Ectodermal cell (in vitro differentiated cells): Measurements from ENCODE around the gene TYROBP.

ENCODE experiments used
- H3K27ac ChIP-seq: 2 replicates; pipeline ENCODE4 v1.7.0; 2013; ENCODE audit warnings: mild to moderate bottlenecking, low read depth, low read length; ENCODE audit not compliant: insufficient read depth, poor library complexity, severe bottlenecking
- H3K27me3 ChIP-seq: 2 replicates; pipeline ENCODE4 v1.7.0; 2013; ENCODE audit warnings: mild to moderate bottlenecking, low read length; ENCODE audit not compliant: insufficient read depth, control insufficient read depth, poor library complexity, severe bottlenecking
- H3K36me3 ChIP-seq: one replicate; pipeline ENCODE4 v1.7.0; 2013; ENCODE audit warnings: low read length; ENCODE audit not compliant: control insufficient read depth, insufficient read depth
- H3K4me1 ChIP-seq: one replicate; pipeline ENCODE4 v1.7.0; 2013; ENCODE audit warnings: low read length; ENCODE audit not compliant: control insufficient read depth, insufficient read depth
- H3K4me3 ChIP-seq: 2 replicates; pipeline ENCODE4 v1.7.0; 2013; ENCODE audit warnings: low read depth, low read length, control low read depth; ENCODE audit not compliant: insufficient read depth
- H3K9me3 ChIP-seq: 2 replicates; pipeline ENCODE4 v1.7.0; 2013; ENCODE audit warnings: mild to moderate bottlenecking, low read length, moderate library complexity; ENCODE audit not compliant: control insufficient read depth
- WGBS, 2 experiments: methylation state at CpG; one replicate each; pipeline ENCODE4 v1.1.7; 2013; ENCODE audit warnings: missing lambda C conversion rate in 2 of 2; 5-methylcytosine and 5-hydroxymethylcytosine counted together

The TYROBP gene

GRCh38 chr19:35889370-35890112, 18.6 kb downstream of the TYROBP start:
- Histone ChIP-seq H3K36me3 (peaks cover 13% of the 10 kb centered on the region), H3K4me3 (no peak overlapping the region), H3K27ac (no peak overlapping the region), H3K9me3 (no peaks in the 10 kb centered on the region), H3K4me1 (no peaks in the 10 kb centered on the region), H3K27me3 (no peaks in the 10 kb centered on the region)
- WGBS, 2 experiments, result 94 to 95% methylated on average over 18 of the region's 18 CpGs

GRCh38 chr19:35888398-35888797, 19.7 kb downstream of the TYROBP start:
- Histone ChIP-seq H3K36me3 (peaks cover 13% of the 10 kb centered on the region), H3K27me3 (no peaks in the 10 kb centered on the region), H3K4me1 (no peaks in the 10 kb centered on the region), H3K27ac (no peak overlapping the region), H3K9me3 (no peaks in the 10 kb centered on the region), H3K4me3 (no peak overlapping the region)
- WGBS, 2 experiments, result 95% methylated on average over 9 of the region's 9 CpGs

DNA sequence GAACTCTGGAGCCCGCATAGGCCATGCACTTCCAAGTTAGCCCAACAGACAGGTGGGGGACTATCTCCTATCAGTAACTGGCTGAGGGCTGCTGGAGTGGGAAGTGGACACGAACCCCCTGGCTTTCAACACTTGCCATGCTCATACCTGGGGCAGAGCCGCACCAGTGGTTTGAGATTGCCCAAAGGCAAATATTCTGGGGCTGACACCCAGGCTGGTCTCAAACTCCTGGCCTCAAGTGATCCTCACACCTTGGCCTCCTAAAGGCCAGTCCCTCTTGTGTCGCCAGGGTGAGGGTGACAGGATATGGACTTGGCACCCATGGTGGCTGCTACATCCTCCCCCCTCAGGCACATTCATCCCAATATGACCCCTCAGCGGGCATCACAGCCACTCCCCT, 20.9 kb downstream of the TYROBP start:
- no peaks in the 10 kb centered on the region for H3K27me3 ChIP-seq
- H3K4me3 ChIP-seq, result no peak overlapping the region
- no peak overlapping the region for H3K27ac ChIP-seq
- H3K36me3 ChIP-seq, result peaks cover 13% of the 10 kb centered on the region
- H3K9me3 ChIP-seq, result no peaks in the 10 kb centered on the region
- 94 to 96% methylated on average over 5 of the region's 5 CpGs for WGBS, 2 experiments
- no peaks in the 10 kb centered on the region for H3K4me1 ChIP-seq

DNA sequence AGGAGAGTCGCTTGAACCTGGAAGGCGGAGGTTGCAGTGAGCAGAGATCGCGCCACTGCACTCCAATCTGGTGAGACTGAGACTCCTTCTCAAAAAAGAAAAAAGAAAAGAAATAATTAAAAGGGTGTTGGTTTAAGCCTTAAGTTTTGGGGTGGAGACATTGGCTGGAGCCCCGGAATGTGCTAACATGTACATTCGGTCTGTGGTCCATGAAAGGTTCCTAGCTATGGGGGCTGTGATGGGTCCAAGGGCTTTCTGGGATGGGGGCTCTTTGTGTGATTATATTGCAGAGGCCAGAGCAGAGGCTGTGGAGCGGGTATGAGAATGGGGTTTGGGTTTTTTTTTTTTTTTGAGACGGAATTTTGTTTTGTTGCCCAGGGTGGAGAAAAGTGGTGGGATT, 22.2 kb downstream of the TYROBP start:
- Histone ChIP-seq H3K4me1 (no peaks in the 10 kb centered on the region), H3K9me3 (no peaks in the 10 kb centered on the region), H3K27ac (no peak overlapping the region), H3K4me3 (no peak overlapping the region), H3K36me3 (peaks cover 13% of the 10 kb centered on the region), H3K27me3 (no peaks in the 10 kb centered on the region)
- WGBS, 2 experiments, result 96% methylated on average over 7 of the region's 8 CpGs

GRCh38 chr19:35885225-35885738, 22.8 kb downstream of the TYROBP start:
- no peaks in the 10 kb centered on the region for H3K9me3 ChIP-seq
- H3K36me3 ChIP-seq, result peaks cover 13% of the 10 kb centered on the region
- H3K27ac ChIP-seq, result no peak overlapping the region
- H3K4me3 ChIP-seq, result no peak overlapping the region
- H3K27me3 ChIP-seq, result no peaks in the 10 kb centered on the region
- no peaks in the 10 kb centered on the region for H3K4me1 ChIP-seq
- WGBS, 2 experiments, result 89 to 94% methylated on average over 6 of the region's 6 CpGs

- H3K4me3 ChIP-seq, result no peak overlapping the region
- 75 to 84% methylated on average over 2 of the region's 2 CpGs for WGBS, 2 experiments
- peaks cover 3% of the 10 kb centered on the region for H3K27me3 ChIP-seq
- no peaks in the 10 kb centered on the region for H3K4me1 ChIP-seq
- peaks cover 4% of the 10 kb centered on the region for H3K36me3 ChIP-seq
- H3K27ac ChIP-seq, result no peak overlapping the region
- H3K9me3 ChIP-seq, result no peaks in the 10 kb centered on the region
These were observed 24.2 kb downstream of the TYROBP start for GRCh38 chr19:35883882-35884281.

DNA sequence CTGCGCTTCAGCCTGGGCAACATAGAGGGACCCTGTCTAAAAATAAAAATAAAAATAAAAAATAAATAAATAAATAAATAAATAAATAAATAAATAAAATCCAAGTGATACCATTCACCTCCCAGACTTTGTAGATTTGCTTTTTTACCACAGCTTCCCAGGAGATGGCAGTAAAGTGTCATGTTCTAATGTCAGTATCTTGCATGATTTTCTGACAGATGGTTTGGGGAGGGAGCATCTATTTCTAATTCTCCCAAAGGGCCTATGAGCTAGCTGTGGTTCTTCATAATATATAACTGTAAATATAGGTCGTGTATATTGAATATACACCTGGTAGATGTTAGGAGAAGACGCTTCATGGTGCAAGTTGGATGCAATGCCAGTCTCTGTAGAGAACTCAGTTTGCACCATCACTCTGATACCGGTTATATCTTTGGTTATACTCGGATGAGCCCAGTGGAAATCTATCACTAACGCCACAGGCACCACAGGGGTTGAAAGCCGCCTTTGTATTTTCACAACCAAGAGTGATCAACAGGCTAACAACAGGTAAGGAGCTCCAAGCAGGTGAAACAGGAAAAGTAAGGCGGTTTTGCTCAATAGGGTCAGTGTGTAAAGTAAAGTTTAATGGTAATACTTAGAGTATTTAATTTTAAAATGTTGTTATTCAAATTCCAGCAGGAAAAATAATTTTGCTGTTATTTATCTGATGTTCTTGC, 25.8 kb downstream of the TYROBP start:
- H3K36me3 ChIP-seq, result peaks cover 2% of the 10 kb centered on the region
- 40 to 41% methylated on average over 7 to 8 of the region's 8 CpGs for WGBS, 2 experiments
- no peak overlapping the region for H3K4me3 ChIP-seq

GRCh38 chr19:35879770-35880317, 28.3 kb downstream of the TYROBP start:
- WGBS, 2 experiments, result 3% methylated on average over 28 of the region's 28 CpGs
- Histone ChIP-seq H3K36me3 (peaks cover 9% of the 10 kb centered on the region), H3K27me3 (peaks cover 5% of the 10 kb centered on the region), H3K4me3 (no peak overlapping the region), H3K27ac (no peak overlapping the region), H3K4me1 (no peaks in the 10 kb centered on the region), H3K9me3 (no peaks in the 10 kb centered on the region)

More for the DNA sequence above, 25.8 kb downstream of the TYROBP start:
- Histone ChIP-seq H3K27ac (no peak overlapping the region), H3K27me3 (peaks cover 5% of the 10 kb centered on the region), H3K9me3 (no peaks in the 10 kb centered on the region), H3K4me1 (no peaks in the 10 kb centered on the region)

- Histone ChIP-seq H3K36me3 (peaks cover 9% of the 10 kb centered on the region), H3K4me3 (no peak overlapping the region), H3K27me3 (peaks cover 5% of the 10 kb centered on the region), H3K4me1 (no peaks in the 10 kb centered on the region), H3K9me3 (no peaks in the 10 kb centered on the region), H3K27ac (no peak overlapping the region)
- 59% methylated on average over 23 of the region's 23 CpGs for WGBS, 2 experiments
These were observed 29.0 kb downstream of the TYROBP start for GRCh38 chr19:35879068-35879467.

DNA sequence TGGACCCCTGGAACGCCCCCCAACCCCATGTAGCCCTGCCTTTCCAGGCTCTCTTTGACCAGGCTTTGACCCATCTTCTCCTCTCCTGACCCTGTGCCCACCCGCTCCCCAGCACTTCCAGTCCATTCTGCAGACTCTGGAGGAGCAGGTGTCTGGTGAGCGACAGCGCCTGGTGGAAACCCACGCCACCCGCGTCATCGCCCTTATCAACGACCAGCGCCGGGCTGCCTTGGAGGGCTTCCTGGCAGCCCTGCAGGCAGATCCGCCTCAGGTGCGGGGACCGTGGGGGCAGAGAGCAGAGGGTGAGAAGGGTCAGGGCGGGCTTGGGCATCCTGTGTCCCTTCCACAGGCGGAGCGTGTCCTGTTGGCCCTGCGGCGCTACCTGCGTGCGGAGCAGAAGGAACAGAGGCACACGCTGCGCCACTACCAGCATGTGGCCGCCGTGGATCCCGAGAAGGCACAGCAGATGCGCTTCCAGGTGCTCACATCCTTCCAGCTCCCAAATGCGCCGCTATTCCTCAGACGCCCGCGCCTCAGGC, 33.6 kb downstream of the TYROBP start:
- Histone ChIP-seq H3K4me3 (no peak overlapping the region), H3K27ac (no peak overlapping the region), H3K27me3 (peaks cover 5% of the 10 kb centered on the region), H3K9me3 (no peaks in the 10 kb centered on the region), H3K36me3 (peaks cover 16% of the 10 kb centered on the region), H3K4me1 (peaks cover 7% of the 10 kb centered on the region)
- WGBS, 2 experiments, result 94 to 95% methylated on average over 32 of the region's 32 CpGs
